Stimulated activated CD8-positive, alpha-beta memory T cell treated with anti-CD3 and anti-CD28 coated beads, Interleukin-7, amount 100 ng/mL, for 48 hours (primary cell): ENCODE results near the gene HSPA1A.
"Not testable (repeated sequence)": the region's sequence is repeated elsewhere in the genome, so short reads cannot be mapped to it uniquely, and the experiment has no call there.

Source experiments
- DNase-seq, 2 donors: peaks; one replicate each; pipeline ENCODE4 v3.0.0-alpha.2; 2020; ENCODE audit warnings: low read depth in 1 of 2; ENCODE audit errors: extremely low read depth in 1 of 2

Gene HSPA1A

GRCh38 chr6:31781244-31782125, 33.9 kb upstream of the HSPA1A start:
- DNase-seq = no peak

GRCh38 chr6:31782126-31782855, 33.1 kb upstream of the HSPA1A start:
- no peak for DNase-seq

GRCh38 chr6:31784098-31784925, 31.0 kb upstream of the HSPA1A start:
- no peak for DNase-seq

- DNase-seq = no peak
Observed at GRCh38 chr6:31785475-31785874, 29.9 kb upstream of the HSPA1A start.

GRCh38 chr6:31791324-31792089, 23.8 kb upstream of the HSPA1A start:
- DNase-seq = no peak

- DNase-seq = no peak
Observed at GRCh38 chr6:31792090-31792374, 23.3 kb upstream of the HSPA1A start.

GRCh38 chr6:31792761-31793171, 22.6 kb upstream of the HSPA1A start:
- DNase-seq = no peak

GRCh38 chr6:31793927-31794245, 21.5 kb upstream of the HSPA1A start:
- DNase-seq = not testable (repeated sequence)

- no peak for DNase-seq
Observed at GRCh38 chr6:31794294-31794865, 21.0 kb upstream of the HSPA1A start.

- DNase-seq = no peak
Observed at GRCh38 chr6:31794866-31795615, 20.3 kb upstream of the HSPA1A start.

- DNase-seq = peak; percentile 81 to 83
Observed at GRCh38 chr6:31795616-31796298, 19.6 kb upstream of the HSPA1A start, which contains the start of gene VARS1. Gene VARS1 (minus strand): TSS chr6:31795752. CDS start chr6:31795217, 535 bp downstream.

GRCh38 chr6:31796993-31797385, 18.4 kb upstream of the HSPA1A start:
- no peak for DNase-seq

- no peak for DNase-seq
Observed at GRCh38 chr6:31797588-31797987, 17.8 kb upstream of the HSPA1A start.

- no peak for DNase-seq
Observed at GRCh38 chr6:31799781-31800180, 15.6 kb upstream of the HSPA1A start.

- DNase-seq = not testable (repeated sequence)
Observed at GRCh38 chr6:31801031-31801927, 14.1 kb upstream of the HSPA1A start.

- no peak for DNase-seq
Observed at GRCh38 chr6:31805939-31806469, 9.3 kb upstream of the HSPA1A start.

- DNase-seq = peak; percentile 95
Observed at GRCh38 chr6:31806470-31807272, 8.7 kb upstream of the HSPA1A start, which contains the start of gene LSM2. Gene LSM2 (minus strand): TSS chr6:31806966. CDS start chr6:31806757, 209 bp downstream.
